Measurements from ENCODE around the gene RNASEH1. TPM values are rescaled to one million over a fixed set of nuclear protein-coding genes. Genes with fewer than 3 reads are reported as not detected.

Gene RNASEH1, protein sequence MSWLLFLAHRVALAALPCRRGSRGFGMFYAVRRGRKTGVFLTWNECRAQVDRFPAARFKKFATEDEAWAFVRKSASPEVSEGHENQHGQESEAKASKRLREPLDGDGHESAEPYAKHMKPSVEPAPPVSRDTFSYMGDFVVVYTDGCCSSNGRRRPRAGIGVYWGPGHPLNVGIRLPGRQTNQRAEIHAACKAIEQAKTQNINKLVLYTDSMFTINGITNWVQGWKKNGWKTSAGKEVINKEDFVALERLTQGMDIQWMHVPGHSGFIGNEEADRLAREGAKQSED
- total RNA-seq (ENCODE audit: low replicate concordance) = 29.2 and 33.4 TPM in 2 replicates

- H3K4me3 ChIP-seq (ENCODE audit: low read depth, low read length) = peak within 1 kb of the TSS; percentile 91
- peak; percentile 99 for DNase-seq (ENCODE audit: low read depth)
- TF ChIP-seq, protein P1, sequence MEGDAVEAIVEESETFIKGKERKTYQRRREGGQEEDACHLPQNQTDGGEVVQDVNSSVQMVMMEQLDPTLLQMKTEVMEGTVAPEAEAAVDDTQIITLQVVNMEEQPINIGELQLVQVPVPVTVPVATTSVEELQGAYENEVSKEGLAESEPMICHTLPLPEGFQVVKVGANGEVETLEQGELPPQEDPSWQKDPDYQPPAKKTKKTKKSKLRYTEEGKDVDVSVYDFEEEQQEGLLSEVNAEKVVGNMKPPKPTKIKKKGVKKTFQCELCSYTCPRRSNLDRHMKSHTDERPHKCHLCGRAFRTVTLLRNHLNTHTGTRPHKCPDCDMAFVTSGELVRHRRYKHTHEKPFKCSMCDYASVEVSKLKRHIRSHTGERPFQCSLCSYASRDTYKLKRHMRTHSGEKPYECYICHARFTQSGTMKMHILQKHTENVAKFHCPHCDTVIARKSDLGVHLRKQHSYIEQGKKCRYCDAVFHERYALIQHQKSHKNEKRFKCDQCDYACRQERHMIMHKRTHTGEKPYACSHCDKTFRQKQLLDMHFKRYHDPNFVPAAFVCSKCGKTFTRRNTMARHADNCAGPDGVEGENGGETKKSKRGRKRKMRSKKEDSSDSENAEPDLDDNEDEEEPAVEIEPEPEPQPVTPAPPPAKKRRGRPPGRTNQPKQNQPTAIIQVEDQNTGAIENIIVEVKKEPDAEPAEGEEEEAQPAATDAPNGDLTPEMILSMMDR (IDR thresholded peaks at IDR 0.05; ENCODE audit: insufficient read depth, low read length) = no peak
Measured at GRCh38 chr2:3558205-3559014, at the start of gene RNASEH1. TSS of gene RNASEH1 (minus strand) at chr2:3558333. CDS start at chr2:3558260, 73 bp downstream.

DNA sequence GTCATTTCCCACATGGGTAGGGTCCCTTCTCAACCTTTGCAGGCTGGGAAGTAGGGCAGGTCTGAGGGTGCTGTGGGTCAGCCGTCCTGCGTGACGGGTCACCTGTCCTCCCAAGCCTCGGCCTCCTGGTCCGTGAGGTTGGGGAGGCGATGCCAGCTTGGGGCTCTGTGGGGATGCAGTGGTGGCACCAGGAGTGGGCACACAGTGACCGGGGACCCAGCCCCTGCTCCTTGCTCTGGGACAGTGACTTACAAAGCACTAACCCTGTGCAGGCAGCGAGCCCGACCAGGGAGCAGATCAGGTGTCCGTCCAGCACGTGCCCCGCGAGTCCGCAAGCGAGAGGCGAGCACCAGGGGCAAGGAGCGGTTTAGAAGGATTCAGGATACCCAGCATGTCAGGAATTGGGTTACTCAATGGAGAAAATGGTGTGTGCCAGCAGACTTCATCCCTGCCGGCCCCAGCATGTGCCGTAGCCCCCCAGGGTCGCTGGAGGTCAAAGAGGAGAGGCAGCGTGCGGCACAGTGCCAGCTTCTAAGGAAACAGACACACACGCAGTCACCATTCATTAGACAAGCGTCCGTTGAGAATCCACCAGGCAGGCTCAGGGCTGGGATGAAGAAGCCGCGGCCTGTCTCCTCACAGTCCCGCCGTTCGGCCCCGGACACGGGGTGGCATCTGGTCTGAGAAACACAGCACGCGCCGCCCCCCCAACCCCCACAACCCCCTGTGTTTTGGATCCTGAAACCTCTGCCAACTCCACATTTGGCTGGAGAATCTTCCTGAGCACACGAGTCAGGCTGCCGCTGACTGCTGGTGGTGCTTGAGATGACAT, 48.5 kb upstream of the RNASEH1 start:
- DNase-seq (ENCODE audit: low read depth) = no peak
- TF ChIP-seq, protein P1 (IDR thresholded peaks at IDR 0.05; ENCODE audit: insufficient read depth, low read length) = no peak
- no peak overlapping the region for H3K4me3 ChIP-seq (ENCODE audit: low read depth, low read length)

GRCh38 chr2:3606028-3606369, 47.9 kb upstream of the RNASEH1 start:
- DNase-seq (ENCODE audit: low read depth) = no peak
- TF ChIP-seq, protein P1 (IDR thresholded peaks at IDR 0.05; ENCODE audit: insufficient read depth, low read length) = no peak
- H3K4me3 ChIP-seq (ENCODE audit: low read depth, low read length) = no peak overlapping the region

DNA sequence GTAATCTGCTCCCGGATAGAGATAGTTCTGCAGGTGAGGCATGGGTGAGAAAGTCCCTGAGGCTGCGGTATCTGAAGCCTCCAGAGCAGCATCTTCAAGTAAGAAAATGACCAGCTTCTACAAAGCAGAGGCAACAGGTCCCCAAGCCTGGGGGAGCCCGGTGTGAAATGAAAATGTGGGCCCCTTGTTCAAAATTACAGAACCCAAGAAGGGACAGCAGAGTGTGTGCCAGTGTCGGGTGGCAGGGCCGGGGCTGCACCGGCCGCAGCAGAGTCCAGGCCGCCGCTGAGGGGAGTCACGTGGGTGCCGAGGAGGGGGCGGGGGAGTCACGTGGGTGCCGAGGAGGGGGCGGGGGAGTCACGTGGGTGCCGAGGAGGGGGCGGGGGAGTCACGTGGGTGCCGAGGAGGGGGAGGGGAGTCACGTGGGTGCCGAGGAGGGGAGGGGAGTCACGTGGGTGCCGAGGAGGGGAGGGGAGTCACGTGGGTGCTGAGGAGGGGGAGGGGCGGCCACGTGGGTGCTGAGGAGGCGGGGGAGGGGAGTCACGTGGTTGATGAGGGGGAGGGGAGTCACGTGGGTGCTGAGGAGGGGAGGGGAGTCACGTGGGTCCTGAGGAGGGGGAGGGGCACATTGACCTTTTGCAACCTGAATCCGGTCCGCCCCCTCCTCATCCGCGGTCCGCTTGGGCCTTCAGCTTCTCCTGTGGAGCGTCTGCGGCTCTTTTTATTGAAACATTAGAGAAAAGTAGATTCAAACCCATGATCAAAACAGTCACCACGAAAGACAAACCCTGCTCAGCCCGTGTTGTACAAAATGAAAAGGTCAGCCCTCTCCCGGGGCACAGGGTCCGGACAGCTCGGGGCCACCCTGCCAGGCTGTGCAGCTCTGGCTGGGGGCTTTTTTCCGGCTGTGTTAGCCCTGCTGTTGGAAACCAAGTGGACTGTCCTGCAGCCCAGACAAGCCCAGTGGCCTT, 47.1 kb upstream of the RNASEH1 start:
- H3K4me3 ChIP-seq (ENCODE audit: low read depth, low read length) = no peak overlapping the region
- TF ChIP-seq, protein P1 (IDR thresholded peaks at IDR 0.05; ENCODE audit: insufficient read depth, low read length) = no peak
- DNase-seq (ENCODE audit: low read depth) = peak; percentile 55

DNA sequence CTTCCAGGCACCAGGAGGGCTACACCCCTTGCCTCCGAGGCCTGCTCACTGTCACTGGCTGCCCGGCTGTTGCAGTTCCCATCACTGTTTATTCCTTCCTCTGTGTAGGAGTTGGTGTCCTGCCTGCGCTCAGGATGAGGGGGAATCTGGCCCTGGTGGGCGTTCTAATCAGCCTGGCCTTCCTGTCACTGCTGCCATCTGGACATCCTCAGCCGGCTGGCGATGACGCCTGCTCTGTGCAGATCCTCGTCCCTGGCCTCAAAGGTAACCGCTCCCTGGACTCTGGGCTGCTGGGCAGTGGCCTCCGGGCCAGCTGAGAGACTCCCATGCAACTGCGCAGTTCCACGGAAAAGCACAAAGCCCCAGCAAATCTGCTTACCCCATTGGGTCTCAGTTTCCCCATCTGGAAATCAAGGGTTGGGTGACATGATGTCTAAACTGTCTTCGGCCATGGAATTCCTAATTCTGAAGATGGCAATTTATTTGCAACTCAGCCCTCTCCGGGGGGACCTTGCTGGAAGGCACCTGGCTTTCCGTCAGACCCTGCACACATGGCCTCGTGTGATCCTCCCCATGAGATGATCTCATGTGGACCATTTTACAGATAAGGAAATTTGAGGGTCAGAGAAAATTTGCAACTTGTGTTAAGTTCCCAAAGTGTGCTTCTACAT, 46.2 kb upstream of the RNASEH1 start:
- TF ChIP-seq, protein P1 (IDR thresholded peaks at IDR 0.05; ENCODE audit: insufficient read depth, low read length) = no peak
- H3K4me3 ChIP-seq (ENCODE audit: low read depth, low read length) = no peak overlapping the region
- DNase-seq (ENCODE audit: low read depth) = no peak

All from fibroblast of the aortic adventitia (primary cell).